HG03575 (cell line): Measurements from ENCODE around the gene C6orf118.

Source experiments
- ATAC-seq: cut with Tn5 transposase; IDR thresholded peaks from one replicate; pipeline ENCODE4 v1.9.1; 2021; ENCODE audit not compliant: unreplicated experiment, insufficient number of reproducible peaks, low FRiP score; ENCODE audit errors: extremely low read depth

C6orf118 gene

GRCh38 chr6:165245701-165246100, 63.7 kb downstream of the C6orf118 start:
- ATAC-seq: no peak

- no peak for ATAC-seq
Observed at GRCh38 chr6:165245287-165245686, 64.1 kb downstream of the C6orf118 start.

GRCh38 chr6:165244524-165245247, 64.7 kb downstream of the C6orf118 start:
- ATAC-seq: no peak

GRCh38 chr6:165243801-165244200, 65.6 kb downstream of the C6orf118 start:
- no peak for ATAC-seq

- ATAC-seq: no peak
Observed at GRCh38 chr6:165236326-165236725, 73.1 kb downstream of the C6orf118 start.

- no peak for ATAC-seq
Observed at GRCh38 chr6:165232731-165233488, 76.5 kb downstream of the C6orf118 start.

- ATAC-seq: no peak
Observed at GRCh38 chr6:165231581-165232561, 77.5 kb downstream of the C6orf118 start.

- ATAC-seq: no peak
Observed at GRCh38 chr6:165231177-165231576, 78.2 kb downstream of the C6orf118 start.
